ENCODE data around the gene NAB2. TPM values are rescaled to one million over a fixed set of nuclear protein-coding genes. Genes with fewer than 3 reads are reported as not detected.

Gene NAB2
- total and polyA plus RNA-seq, 9 of the 15 experiments (the other 6 are each of a cell fraction or from before 2014, with no cell fraction given): 0.45 to 40.9 (median 20.4) TPM

DNA sequence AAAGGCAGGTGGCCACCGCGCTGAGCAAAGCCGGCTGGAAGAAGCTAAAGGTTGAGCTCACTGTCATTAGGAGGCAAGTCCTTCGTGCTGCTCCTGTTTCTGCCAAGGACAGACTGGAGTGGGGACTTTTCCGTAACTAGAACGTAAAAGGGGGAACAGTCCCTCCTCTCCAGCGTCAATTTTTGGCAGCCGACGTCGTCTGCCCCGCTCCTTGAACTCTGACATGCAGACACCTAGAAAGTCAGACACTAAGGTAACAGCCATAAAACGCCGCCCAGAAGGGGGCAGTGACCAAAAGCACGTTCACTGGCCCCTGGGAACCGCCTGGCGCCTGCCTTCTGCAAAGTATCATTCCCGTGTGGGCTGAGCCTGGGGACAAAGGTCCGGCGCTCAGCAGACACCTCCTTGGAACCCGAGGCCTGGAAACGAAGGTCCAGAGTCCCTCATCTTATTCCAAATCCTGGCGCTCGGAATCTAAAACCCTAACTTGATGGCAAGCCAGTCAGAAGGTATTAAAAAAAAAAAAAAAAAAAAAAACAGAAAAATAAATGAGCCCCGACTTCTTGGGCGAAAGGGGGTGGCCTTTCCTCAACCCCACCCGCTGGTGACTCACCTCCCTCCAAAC is 38.3 kb downstream of the NAB2 start (continued):
- TF ChIP-seq, protein P1, sequence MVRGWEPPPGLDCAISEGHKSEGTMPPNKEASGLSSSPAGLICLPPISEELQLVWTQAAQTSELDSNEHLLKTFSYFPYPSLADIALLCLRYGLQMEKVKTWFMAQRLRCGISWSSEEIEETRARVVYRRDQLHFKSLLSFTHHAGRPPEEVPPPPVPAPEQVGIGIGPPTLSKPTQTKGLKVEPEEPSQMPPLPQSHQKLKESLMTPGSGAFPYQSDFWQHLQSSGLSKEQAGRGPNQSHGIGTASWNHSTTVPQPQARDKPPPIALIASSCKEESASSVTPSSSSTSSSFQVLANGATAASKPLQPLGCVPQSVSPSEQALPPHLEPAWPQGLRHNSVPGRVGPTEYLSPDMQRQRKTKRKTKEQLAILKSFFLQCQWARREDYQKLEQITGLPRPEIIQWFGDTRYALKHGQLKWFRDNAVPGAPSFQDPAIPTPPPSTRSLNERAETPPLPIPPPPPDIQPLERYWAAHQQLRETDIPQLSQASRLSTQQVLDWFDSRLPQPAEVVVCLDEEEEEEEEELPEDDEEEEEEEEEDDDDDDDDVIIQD (CRISPR knock-in tag; IDR thresholded peaks at IDR 0.05): no peak
- TF ChIP-seq DNMT1 (IDR thresholded peaks at IDR 0.05): no peak
- no peak for TF ChIP-seq SAFB (IDR thresholded peaks at IDR 0.05; ENCODE audit: borderline replicate concordance, low read depth, low read length)
- TF ChIP-seq, protein P2, sequence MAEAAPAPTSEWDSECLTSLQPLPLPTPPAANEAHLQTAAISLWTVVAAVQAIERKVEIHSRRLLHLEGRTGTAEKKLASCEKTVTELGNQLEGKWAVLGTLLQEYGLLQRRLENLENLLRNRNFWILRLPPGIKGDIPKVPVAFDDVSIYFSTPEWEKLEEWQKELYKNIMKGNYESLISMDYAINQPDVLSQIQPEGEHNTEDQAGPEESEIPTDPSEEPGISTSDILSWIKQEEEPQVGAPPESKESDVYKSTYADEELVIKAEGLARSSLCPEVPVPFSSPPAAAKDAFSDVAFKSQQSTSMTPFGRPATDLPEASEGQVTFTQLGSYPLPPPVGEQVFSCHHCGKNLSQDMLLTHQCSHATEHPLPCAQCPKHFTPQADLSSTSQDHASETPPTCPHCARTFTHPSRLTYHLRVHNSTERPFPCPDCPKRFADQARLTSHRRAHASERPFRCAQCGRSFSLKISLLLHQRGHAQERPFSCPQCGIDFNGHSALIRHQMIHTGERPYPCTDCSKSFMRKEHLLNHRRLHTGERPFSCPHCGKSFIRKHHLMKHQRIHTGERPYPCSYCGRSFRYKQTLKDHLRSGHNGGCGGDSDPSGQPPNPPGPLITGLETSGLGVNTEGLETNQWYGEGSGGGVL (CRISPR knock-in tag; IDR thresholded peaks at IDR 0.05): no peak
- peak; percentile 93 for TF ChIP-seq L3MBTL2 (IDR thresholded peaks at IDR 0.05)
- TF ChIP-seq MCM7 (IDR thresholded peaks at IDR 0.05): no peak
- TF ChIP-seq, protein P3, sequence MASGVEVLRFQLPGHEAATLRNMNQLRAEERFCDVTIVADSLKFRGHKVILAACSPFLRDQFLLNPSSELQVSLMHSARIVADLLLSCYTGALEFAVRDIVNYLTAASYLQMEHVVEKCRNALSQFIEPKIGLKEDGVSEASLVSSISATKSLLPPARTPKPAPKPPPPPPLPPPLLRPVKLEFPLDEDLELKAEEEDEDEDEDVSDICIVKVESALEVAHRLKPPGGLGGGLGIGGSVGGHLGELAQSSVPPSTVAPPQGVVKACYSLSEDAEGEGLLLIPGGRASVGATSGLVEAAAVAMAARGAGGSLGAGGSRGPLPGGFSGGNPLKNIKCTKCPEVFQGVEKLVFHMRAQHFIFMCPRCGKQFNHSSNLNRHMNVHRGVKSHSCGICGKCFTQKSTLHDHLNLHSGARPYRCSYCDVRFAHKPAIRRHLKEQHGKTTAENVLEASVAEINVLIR (CRISPR knock-in tag; IDR thresholded peaks at IDR 0.05): no peak
- no peak for TF ChIP-seq NFYB (IDR thresholded peaks at IDR 0.05; ENCODE audit: extremely low read depth, insufficient read length)
- no peak for TF ChIP-seq POU5F1 (IDR thresholded peaks at IDR 0.05; ENCODE audit: borderline replicate concordance, low read depth, low read length, partially characterized antibody)
- 0 out of 2 replicates have a peak, but pooled peaks have one; percentile 50 for TF ChIP-seq ZEB2 (IDR thresholded peaks at IDR 0.05)

Measured in K562 (cell line).